Skin of body (tissue), 2 donors: ENCODE data around the gene HPS1. TPM values are rescaled to one million over a fixed set of nuclear protein-coding genes. Genes with fewer than 3 reads are reported as not detected.
A peak's percentile ranks its signal among the peaks of the same experiment; 100 is the strongest.

Source experiments
- DNase-seq: peaks from one replicate; lab custom pipeline; 2025; lab: John Stamatoyannopoulos, UW
- total RNA-seq: library from RNA; depleted of rRNA; stranded (reverse); fragments of >200 nt; gene quantifications from one replicate; pipeline ENCODE4 v1.2.3, GENCODE V29; 2014

Gene HPS1
- total RNA-seq: 16.8 TPM

DNA sequence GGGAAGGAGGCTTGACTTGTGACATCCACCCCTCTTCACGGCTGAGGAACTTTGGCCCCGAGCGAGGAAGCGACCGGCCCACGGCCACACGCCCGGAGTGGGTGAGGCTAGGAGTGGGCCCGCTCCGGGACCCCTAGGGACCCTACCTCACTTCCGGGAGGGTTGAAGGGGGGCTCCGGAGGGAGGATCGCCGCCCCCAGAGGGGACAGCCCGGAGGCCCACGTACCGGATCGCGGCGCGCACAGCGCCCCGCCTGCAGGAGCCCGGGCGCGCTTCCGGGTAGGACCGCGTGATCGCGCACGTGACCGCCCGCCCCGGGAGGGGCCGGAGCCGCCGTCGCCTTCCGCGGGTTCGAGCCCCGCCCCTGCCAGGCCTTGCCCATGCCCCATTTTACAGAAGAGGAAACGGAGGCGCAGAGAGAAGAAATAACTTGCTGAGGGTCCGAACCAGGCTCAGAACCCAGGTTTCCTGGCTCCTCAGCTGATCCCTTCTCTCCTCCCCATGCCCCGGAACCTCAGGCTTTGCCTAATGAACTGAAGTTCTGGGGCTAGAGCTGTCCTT lies at the start of gene HPS1:
HPS1 (minus strand) TSS at position 275 of the 561 bp plus-strand sequence. CDS start 3,695 bp downstream, outside the sequence.
- DNase-seq: peak; percentile 64

GRCh38 chr10:98492763-98493162 lies 46.0 kb upstream of the HPS1 start:
- no peak for DNase-seq

DNA sequence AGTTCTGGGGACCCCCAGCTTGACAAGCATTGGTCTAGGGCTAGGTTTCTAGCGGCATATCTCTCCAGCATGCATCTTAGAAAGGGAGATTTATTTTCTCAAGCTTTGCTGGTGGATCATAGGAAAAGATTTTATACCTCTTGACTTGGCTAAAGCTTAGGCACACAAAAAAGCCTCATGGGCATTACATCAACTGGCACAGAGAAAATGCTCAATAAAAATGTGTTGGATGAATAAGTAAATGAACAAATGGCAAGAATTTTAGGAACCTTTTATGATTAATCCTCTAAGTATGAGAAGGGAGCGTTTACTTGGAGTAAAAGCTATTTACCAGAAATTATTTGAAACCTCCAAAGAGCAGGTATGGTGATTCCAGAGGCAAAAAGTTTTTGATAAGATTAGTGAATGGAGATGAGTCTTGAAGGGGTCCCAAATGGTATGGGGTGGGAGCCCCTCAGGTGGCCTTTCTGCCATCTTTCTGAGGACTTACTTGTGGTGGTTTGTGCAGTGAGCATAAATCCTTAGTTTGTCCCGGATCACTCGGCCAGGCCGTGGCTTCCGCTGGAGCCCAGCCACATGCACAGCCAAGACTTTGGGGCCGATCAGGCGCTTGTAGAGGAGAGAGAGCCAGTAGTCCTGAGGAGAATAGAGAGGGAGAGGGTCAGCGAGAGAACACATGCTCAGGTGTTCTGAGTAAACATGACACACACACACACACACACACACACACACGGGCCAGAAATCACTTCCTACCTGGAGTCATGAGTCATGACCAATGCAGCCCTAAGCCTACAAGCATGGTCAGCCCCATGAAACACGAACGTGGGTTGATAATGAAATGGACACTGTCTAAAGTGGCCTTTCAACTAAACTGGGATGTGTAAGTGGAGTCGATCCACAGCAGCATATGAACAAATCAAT lies 43.1 kb upstream of the HPS1 start:
- no peak for DNase-seq

- DNase-seq: no peak
Observed at GRCh38 chr10:98488669-98489430, 42.1 kb upstream of the HPS1 start.

- no peak for DNase-seq
Observed at GRCh38 chr10:98487649-98488048, 40.9 kb upstream of the HPS1 start.

DNA sequence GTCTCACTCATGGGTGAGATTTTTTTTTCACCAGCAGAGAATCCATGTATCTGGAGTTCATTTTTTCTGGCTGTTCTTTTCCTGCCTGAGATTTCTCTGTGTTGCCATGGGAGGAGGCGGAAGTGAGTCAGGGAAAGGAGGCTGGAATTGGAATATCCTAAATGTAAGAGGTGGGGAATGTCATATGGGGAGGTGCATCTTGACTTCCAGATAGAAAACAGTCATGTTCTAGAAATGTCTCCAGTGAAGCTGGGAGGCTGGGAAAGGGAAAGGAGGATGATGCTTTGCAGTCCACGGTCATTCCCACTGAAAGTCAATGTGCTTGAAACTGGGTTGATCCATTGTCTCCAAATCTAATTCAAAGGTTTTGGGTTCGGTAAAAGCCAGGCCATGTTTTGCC lies 39.7 kb upstream of the HPS1 start:
- DNase-seq: no peak

DNA sequence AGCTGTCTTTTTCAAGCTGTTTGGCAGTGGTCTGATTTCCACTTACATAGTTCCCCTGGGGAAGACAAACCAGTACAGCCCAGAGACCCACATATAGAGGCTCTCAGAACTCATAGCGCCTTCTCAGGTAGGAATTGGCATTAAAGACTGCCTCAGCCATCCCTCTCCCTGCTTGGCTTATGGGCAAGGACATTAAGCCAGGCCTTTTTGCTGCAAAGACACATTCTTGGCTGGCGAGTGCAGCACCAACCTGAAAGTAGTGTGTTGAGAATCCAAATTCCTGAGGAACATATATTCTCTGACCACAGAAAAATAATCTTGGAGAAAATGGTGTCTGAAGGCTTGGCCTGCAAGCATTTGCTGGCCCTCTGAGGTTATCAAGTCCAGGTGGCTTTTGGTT lies 39.2 kb upstream of the HPS1 start:
- DNase-seq: no peak

DNA sequence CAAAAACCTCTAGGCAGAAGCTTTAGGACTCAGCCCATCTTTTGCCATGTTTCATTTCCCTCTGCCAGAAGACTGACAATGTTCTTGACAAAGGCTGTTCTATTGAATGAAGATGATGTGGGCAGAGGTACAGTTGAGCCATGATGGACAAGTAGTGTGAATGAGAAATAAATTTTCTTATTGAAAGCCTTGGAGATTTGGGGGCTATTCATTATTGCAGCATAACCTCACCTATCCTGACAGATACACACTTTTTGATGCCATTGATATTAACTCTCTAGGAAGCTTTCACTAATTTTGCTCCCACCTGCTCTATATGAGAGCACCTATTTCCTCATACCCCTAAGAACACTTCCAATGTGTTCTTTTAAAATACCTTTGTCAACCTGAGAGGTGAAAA lies 36.9 kb upstream of the HPS1 start:
- DNase-seq: no peak

DNA sequence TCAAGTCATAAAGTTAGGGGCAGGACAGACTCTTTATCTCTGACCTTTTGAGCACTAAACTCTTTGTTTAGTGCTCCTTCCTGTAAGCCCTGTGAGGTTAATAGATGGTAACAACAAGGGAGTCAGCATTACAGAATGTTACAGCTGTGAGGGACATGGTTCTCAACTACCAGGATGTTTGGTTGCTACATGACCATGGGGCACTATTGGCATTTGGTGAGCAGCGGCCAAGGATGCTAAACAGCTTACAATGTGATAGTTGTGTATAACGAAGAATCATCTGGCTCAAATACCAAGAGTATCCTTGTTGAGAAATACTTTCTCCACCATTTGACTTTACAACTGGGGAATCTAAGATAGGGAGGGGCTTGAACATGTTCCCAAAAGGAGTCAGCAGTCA lies 35.4 kb upstream of the HPS1 start:
- no peak for DNase-seq

- DNase-seq: no peak
Observed at GRCh38 chr10:98481404-98481945, 34.7 kb upstream of the HPS1 start.

- no peak for DNase-seq
Observed at GRCh38 chr10:98478430-98479222, 31.9 kb upstream of the HPS1 start.

GRCh38 chr10:98477861-98478260 lies 31.1 kb upstream of the HPS1 start:
- DNase-seq: no peak

GRCh38 chr10:98474628-98475027 lies 27.9 kb upstream of the HPS1 start:
- no peak for DNase-seq

DNA sequence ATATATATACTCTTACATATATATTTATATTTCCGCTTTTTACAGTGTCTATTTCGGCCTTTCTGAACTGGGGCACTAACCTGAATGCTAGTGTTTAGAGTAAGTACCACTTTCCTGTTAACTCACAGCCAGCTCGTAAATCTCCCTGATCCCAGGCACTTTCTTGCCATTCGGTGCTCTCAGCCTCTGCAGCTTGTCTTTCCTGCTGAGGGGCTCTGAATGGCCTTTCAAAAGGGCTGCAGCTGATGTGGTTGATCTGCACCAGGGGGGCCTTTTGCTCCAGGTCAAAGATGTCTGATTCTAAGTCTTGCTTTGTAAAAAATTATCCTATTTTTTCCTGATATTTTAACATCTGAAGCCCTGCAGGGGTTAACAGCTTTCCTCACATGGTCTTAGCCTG lies 25.5 kb upstream of the HPS1 start:
- DNase-seq: no peak

DNA sequence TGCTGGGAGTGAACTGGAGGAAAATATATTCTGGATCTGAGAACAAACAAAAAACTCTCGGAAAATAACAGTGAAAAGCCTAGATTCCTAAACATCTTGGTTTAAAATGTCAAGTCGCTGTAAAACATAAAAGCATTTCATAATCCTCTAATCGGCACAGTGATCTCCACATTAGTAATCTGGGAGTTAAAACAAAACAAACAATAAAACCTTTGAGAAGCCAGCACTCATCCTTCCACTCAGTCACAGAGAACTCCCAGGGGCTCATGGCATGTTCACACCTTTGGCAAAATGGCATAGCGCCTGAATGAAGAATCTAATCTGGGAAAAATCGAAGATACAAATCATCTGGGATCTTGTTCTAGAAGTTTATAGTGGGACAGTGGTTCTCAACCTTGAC lies 24.1 kb upstream of the HPS1 start:
- no peak for DNase-seq

- no peak for DNase-seq
Observed at GRCh38 chr10:98469001-98469931, 22.5 kb upstream of the HPS1 start.

GRCh38 chr10:98467506-98468318 lies 21.0 kb upstream of the HPS1 start:
- peak; percentile 66 for DNase-seq

DNA sequence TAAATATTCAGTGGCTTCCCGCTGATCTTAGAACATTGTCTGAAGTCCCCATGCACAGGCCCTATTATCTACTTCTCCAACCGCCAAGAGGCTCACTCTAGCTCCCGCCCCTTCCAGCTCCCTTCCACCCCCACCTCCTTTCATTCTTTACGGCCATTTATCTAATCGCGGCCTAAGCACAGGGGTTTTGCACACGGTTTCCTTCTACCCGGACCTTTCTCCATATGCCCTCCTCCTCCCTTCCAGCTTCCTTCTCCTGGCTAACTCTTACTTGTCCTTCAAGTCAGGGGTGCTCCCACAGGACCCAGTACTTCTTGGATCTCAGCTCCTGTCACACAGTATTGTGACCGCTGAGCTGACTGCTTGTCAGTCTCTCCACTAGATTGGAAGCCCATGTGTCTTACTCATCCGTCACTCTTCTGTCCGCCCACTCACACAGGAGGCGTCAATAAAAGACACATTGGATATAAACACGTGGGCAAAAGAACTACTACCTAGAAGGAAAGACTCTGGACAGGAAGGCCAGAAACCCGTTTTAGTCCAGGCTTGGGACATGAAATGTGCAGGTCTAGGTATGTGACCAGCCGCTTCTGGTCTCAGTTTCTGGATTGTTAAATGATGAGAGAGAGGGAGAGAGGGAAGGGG lies 20.2 kb upstream of the HPS1 start:
- DNase-seq: no peak

DNA sequence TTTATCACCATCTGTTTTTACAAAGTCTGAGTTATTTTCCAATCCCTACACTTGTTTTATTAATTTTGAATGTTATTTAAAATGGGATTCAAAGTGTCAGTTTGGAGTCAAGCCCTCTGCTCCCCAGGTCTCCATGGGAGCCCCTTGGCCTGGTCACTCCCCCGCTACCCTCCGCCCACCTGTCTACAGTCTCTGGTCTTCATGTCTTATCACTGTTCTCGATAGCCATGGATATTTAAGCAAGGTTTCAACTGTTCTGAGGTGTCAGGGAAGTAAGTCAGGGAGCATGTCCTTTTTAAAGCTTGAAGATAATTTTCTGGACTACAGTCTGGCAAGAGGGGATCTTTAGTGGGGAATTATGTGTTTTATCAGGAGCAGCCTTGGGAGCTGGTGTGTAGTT lies 19.1 kb upstream of the HPS1 start:
- no peak for DNase-seq
